Measurements from ENCODE around the gene HECTD2. TPM values are rescaled to one million over a fixed set of nuclear protein-coding genes. Genes with fewer than 3 reads are reported as not detected.
"Not testable (repeated sequence)": the region's sequence is repeated elsewhere in the genome, so short reads cannot be mapped to it uniquely, and the experiment has no call there.

The HECTD2 gene
- total RNA-seq, 1 donor from 2014 or later: 8.1 TPM

DNA sequence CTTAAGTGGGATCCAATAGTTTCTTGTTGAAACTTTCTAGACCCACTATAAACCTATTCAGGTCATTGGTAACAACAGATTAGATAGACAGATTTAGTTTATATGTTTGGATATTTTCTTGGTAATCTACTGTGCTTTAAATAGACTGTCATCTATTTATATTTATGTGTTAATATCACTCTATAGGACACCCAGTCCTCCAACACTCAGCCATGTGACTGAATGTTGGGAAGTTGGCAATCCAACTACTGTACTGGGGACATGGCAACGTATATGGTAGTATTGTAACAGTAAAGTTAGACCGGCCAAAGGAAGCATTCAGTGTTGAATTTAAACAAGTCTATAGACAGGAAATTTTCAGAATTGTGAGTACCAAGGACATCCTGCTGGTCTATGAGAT lies 42.6 kb upstream of the HECTD2 start:
- no peaks in the 10 kb centered on the region for H3K36me3 Mint-ChIP-seq (ENCODE audit: low read depth)
- no peaks in the 10 kb centered on the region for H3K9me3 Mint-ChIP-seq
- H3K4me1 Mint-ChIP-seq: no peaks in the 10 kb centered on the region
- CTCF ChIA-PET: no interaction called here
- no peak overlapping the region for H3K4me3 Mint-ChIP-seq
- no peak overlapping the region for H3K27ac Mint-ChIP-seq
- no peak for TF ChIP-seq CTCF (IDR thresholded peaks at IDR 0.05)
- no peak for DNase-seq
- peaks cover 32% of the 10 kb centered on the region for H3K27me3 Mint-ChIP-seq
- ATAC-seq (ENCODE audit: low read depth): no peak
- intact Hi-C loops (cut with micrococcal nuclease): no loop called here
- POLR2A ChIA-PET: no interaction called here

GRCh38 chr10:91369978-91370589 lies 40.1 kb upstream of the HECTD2 start:
- DNase-seq; H3K36me3 Mint-ChIP-seq (ENCODE audit: low read depth); intact Hi-C loops (cut with micrococcal nuclease); ATAC-seq (ENCODE audit: low read depth); H3K4me1 Mint-ChIP-seq; H3K4me3 Mint-ChIP-seq; POLR2A ChIA-PET; H3K27ac Mint-ChIP-seq: not testable (repeated sequence)
- Mint-ChIP-seq H3K9me3 (peaks cover 14% of the 10 kb centered on the region), H3K27me3 (peaks cover 16% of the 10 kb centered on the region)
- CTCF ChIA-PET: interaction anchor here (0.6 kb wide), 1 partner anchor 285 kb away, joined by 3 read pairs; no protein-coding TSS in a partner anchor

GRCh38 chr10:91374052-91374451 lies 36.1 kb upstream of the HECTD2 start:
- intact Hi-C loops (cut with micrococcal nuclease): no loop called here
- Mint-ChIP-seq H3K9me3 (peaks cover 33% of the 10 kb centered on the region), H3K36me3 (ENCODE audit: low read depth) (no peaks in the 10 kb centered on the region), H3K4me3 (no peak overlapping the region), H3K27ac (no peak overlapping the region), H3K27me3 (peaks cover 15% of the 10 kb centered on the region), H3K4me1 (no peaks in the 10 kb centered on the region)
- ATAC-seq (ENCODE audit: low read depth) (no peak), DNase-seq (no peak)
- POLR2A ChIA-PET: no interaction called here
- no peak for TF ChIP-seq CTCF (IDR thresholded peaks at IDR 0.05)
- CTCF ChIA-PET: no interaction called here

- H3K4me3 Mint-ChIP-seq: no peak overlapping the region
- CTCF ChIA-PET: interaction anchor here (0.8 to 1.3 kb wide), 2 partner anchors 10 to 31 kb away, joined by 3 read pairs; no protein-coding TSS in a partner anchor
- POLR2A ChIA-PET: no interaction called here
- DNase-seq (no peak), ATAC-seq (ENCODE audit: low read depth) (no peak)
- H3K9me3 Mint-ChIP-seq: peaks cover 33% of the 10 kb centered on the region
- no peaks in the 10 kb centered on the region for H3K4me1 Mint-ChIP-seq
- no peak overlapping the region for H3K27ac Mint-ChIP-seq
- peaks cover 8% of the 10 kb centered on the region for H3K27me3 Mint-ChIP-seq
- intact Hi-C loops (cut with micrococcal nuclease): no loop called here
- no peak for TF ChIP-seq CTCF (IDR thresholded peaks at IDR 0.05)
- no peaks in the 10 kb centered on the region for H3K36me3 Mint-ChIP-seq (ENCODE audit: low read depth)
These were observed 32.1 kb upstream of the HECTD2 start for GRCh38 chr10:91378061-91378460.

- CTCF ChIA-PET: interaction anchor here (1.2 to 1.3 kb wide), 2 partner anchors 9 to 16 kb away, joined by 3 to 4 read pairs; no protein-coding TSS in a partner anchor
These were observed 29.3 kb upstream of the HECTD2 start for GRCh38 chr10:91380873-91381256.

More at GRCh38 chr10:91380873-91381256, 29.3 kb upstream of the HECTD2 start:
- DNase-seq (no peak), ATAC-seq (ENCODE audit: low read depth) (no peak)
- TF ChIP-seq CTCF (IDR thresholded peaks at IDR 0.05): no peak
- H3K9me3 Mint-ChIP-seq: peaks cover 15% of the 10 kb centered on the region
- POLR2A ChIA-PET: no interaction called here
- peaks cover 17% of the 10 kb centered on the region for H3K27me3 Mint-ChIP-seq
- no peak overlapping the region for H3K4me3 Mint-ChIP-seq
- no peak overlapping the region for H3K27ac Mint-ChIP-seq
- no peaks in the 10 kb centered on the region for H3K4me1 Mint-ChIP-seq
- intact Hi-C loops (cut with micrococcal nuclease): loop anchor here (10.0 kb wide), 1 partner anchor 174 kb away; no protein-coding TSS in a partner anchor
- no peaks in the 10 kb centered on the region for H3K36me3 Mint-ChIP-seq (ENCODE audit: low read depth)

All from activated B cell treated with CpG ODN at 0.5 μM for 24 hours (primary cell).